ENCODE measurements around the gene MCMBP. TPM values are rescaled to one million over a fixed set of nuclear protein-coding genes. Genes with fewer than 3 reads are reported as not detected.
A peak's percentile ranks its signal among the peaks of the same experiment; 100 is the strongest.

The MCMBP gene
- total and polyA plus RNA-seq, 2 donors (not counting 1 experiment from before 2014, with no cell fraction given), result 40.6 to 63.4 TPM

DNA sequence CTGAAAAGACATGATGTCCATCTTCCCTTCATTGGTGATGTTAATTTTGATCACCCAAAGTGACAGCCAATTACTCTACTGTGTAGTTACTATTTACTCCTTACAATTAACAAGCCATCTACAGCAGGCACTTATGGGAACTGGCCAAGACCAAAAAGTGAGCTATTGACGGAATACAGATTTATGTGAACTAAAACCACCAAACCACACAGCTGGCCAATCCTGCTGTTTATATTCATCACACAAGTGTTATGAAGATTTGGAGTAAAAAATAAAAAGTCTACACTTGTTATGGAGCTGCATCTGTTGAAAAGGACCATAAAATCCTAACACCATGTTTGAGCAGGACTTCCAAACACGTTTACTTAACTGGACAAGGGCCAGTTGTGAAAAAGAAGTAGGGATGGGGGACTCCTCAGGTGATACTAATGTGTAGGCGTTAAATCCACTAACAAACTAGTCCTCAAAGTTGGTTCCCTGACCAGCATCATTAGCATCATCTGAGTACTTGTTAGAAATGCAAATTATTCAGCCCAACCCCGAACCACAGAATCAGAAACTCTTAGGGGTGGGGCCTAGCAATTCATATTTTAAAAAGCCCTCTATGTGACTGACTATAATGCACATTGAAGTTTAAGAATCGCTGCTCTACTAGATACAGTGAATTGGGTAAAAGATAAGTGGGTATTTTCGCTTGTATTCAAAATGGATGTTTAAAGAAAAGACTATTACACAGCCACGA lies 11.6 kb downstream of the MCMBP start:
- Histone ChIP-seq H3K27me3 (ENCODE audit: control insufficient read depth, insufficient read depth, low read length) (no peaks in the 10 kb centered on the region), H2AFZ (ENCODE audit: low read length) (no peak overlapping the region), H3K4me3 (replicated peaks in 1 of 4; ENCODE audit: control extremely low read depth in 1 of 4, insufficient read depth in 1 of 4, low read depth in 3 of 4, low read length in 4 of 4) (no peak overlapping the region), H4K20me1 (ENCODE audit: control insufficient read depth, extremely low read depth, insufficient read depth, low read length) (no peaks in the 10 kb centered on the region), H3K27ac (ENCODE audit: insufficient read depth, low read length) (no peak overlapping the region), H3K4me2 (ENCODE audit: extremely low read depth, insufficient read depth, low read length) (no peak overlapping the region), H3K36me3 (ENCODE audit: control insufficient read depth, insufficient read depth, low read length) (peaks cover 3% of the 10 kb centered on the region), H3K4me1 (ENCODE audit: control insufficient read depth, extremely low read depth, insufficient read depth, low read length) (no peaks in the 10 kb centered on the region), H3K79me2 (ENCODE audit: control insufficient read depth, insufficient read depth, low read length) (peaks cover 63% of the 10 kb centered on the region), H3K9ac (ENCODE audit: insufficient read depth, low read length) (no peak overlapping the region), H3K9me3 (ENCODE audit: control insufficient read depth, insufficient read depth, low read depth, low read length) (no peaks in the 10 kb centered on the region)
- TF ChIP-seq EZH2 (IDR thresholded peaks at IDR 0.05; ENCODE audit: low read length, missing control alignments) (no peak), CTCF (conservative IDR thresholded peaks at IDR 0.05 in 1 of 2, IDR thresholded peaks at IDR 0.05 in 1 of 2; ENCODE audit: low read depth in 1 of 2, low read length in 2 of 2) (no peak)
- peak; percentile 13 to 32 for DNase-seq (ENCODE audit: low read depth in 2 of 2)

- H3K4me3 ChIP-seq (replicated peaks in 1 of 4; ENCODE audit: control extremely low read depth in 1 of 4, insufficient read depth in 1 of 4, low read depth in 3 of 4, low read length in 4 of 4), result no peak overlapping the region
- no peaks in the 10 kb centered on the region for H3K27me3 ChIP-seq (ENCODE audit: control insufficient read depth, insufficient read depth, low read length)
- TF ChIP-seq EZH2 (IDR thresholded peaks at IDR 0.05; ENCODE audit: low read length, missing control alignments) (no peak), CTCF (conservative IDR thresholded peaks at IDR 0.05 in 1 of 2, IDR thresholded peaks at IDR 0.05 in 1 of 2; ENCODE audit: low read depth in 1 of 2, low read length in 2 of 2) (peak; percentile 11 to 52)
- H4K20me1 ChIP-seq (ENCODE audit: control insufficient read depth, extremely low read depth, insufficient read depth, low read length), result no peaks in the 10 kb centered on the region
- peak; percentile 42 to 73 for DNase-seq (ENCODE audit: low read depth in 2 of 2)
- H3K9ac ChIP-seq (ENCODE audit: insufficient read depth, low read length), result no peak overlapping the region
- H3K4me2 ChIP-seq (ENCODE audit: extremely low read depth, insufficient read depth, low read length), result no peak overlapping the region
- peaks cover 49% of the 10 kb centered on the region for H3K79me2 ChIP-seq (ENCODE audit: control insufficient read depth, insufficient read depth, low read length)
- H2AFZ ChIP-seq (ENCODE audit: low read length), result no peak overlapping the region
- H3K36me3 ChIP-seq (ENCODE audit: control insufficient read depth, insufficient read depth, low read length), result peaks cover 3% of the 10 kb centered on the region
- no peaks in the 10 kb centered on the region for H3K4me1 ChIP-seq (ENCODE audit: control insufficient read depth, extremely low read depth, insufficient read depth, low read length)
- H3K9me3 ChIP-seq (ENCODE audit: control insufficient read depth, insufficient read depth, low read depth, low read length), result no peaks in the 10 kb centered on the region
- no peak overlapping the region for H3K27ac ChIP-seq (ENCODE audit: insufficient read depth, low read length)
These were observed 13.0 kb downstream of the MCMBP start for GRCh38 chr10:119859420-119860258.

GRCh38 chr10:119858063-119858462 lies 14.6 kb downstream of the MCMBP start:
- no peak overlapping the region for H3K27ac ChIP-seq (ENCODE audit: insufficient read depth, low read length)

More at GRCh38 chr10:119858063-119858462, 14.6 kb downstream of the MCMBP start:
- no peak for DNase-seq (ENCODE audit: low read depth in 2 of 2)
- H3K79me2 ChIP-seq (ENCODE audit: control insufficient read depth, insufficient read depth, low read length), result peaks cover 37% of the 10 kb centered on the region
- H3K36me3 ChIP-seq (ENCODE audit: control insufficient read depth, insufficient read depth, low read length), result peaks cover 8% of the 10 kb centered on the region
- no peak for TF ChIP-seq CTCF (conservative IDR thresholded peaks at IDR 0.05 in 1 of 2, IDR thresholded peaks at IDR 0.05 in 1 of 2; ENCODE audit: low read depth in 1 of 2, low read length in 2 of 2)
- no peak for TF ChIP-seq EZH2 (IDR thresholded peaks at IDR 0.05; ENCODE audit: low read length, missing control alignments)
- no peaks in the 10 kb centered on the region for H4K20me1 ChIP-seq (ENCODE audit: control insufficient read depth, extremely low read depth, insufficient read depth, low read length)
- H3K9ac ChIP-seq (ENCODE audit: insufficient read depth, low read length), result no peak overlapping the region
- no peak overlapping the region for H3K4me2 ChIP-seq (ENCODE audit: extremely low read depth, insufficient read depth, low read length)
- H3K4me1 ChIP-seq (ENCODE audit: control insufficient read depth, extremely low read depth, insufficient read depth, low read length), result no peaks in the 10 kb centered on the region
- no peaks in the 10 kb centered on the region for H3K27me3 ChIP-seq (ENCODE audit: control insufficient read depth, insufficient read depth, low read length)
- H3K4me3 ChIP-seq (replicated peaks in 1 of 4; ENCODE audit: control extremely low read depth in 1 of 4, insufficient read depth in 1 of 4, low read depth in 3 of 4, low read length in 4 of 4), result no peak overlapping the region
- H2AFZ ChIP-seq (ENCODE audit: low read length), result no peak overlapping the region
- H3K9me3 ChIP-seq (ENCODE audit: control insufficient read depth, insufficient read depth, low read depth, low read length), result no peaks in the 10 kb centered on the region

Measured in fibroblast of lung (primary cell).